HUDEP-2 (cell line): Measurements from ENCODE around the gene GRIN2A.

Source experiments
- DNase-seq, 76 experiments: peaks; one replicate each; lab custom pipeline; 2025; ENCODE audit not compliant: unreplicated experiment in 76 of 76; lab: John Stamatoyannopoulos, UW

GRIN2A gene

DNA sequence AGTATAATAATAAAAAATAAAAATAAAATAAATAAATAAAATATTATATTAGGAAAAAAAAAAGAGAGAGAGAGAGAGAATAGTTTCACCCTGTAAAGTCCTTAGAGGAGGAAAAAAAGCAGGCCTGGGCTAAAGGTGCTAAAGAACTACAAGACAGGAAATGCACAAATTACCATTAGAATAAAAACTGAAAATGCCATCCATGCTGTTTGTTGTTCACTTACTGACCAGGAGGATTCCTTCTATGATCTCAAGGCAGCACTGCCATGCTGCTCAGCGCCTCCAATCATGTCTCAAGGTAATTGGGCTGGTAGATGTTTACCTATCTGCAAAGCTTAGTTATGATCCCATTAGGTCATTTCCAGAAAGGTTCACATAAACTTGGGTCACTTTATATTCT, 201.2 kb downstream of the GRIN2A start:
- DNase-seq, result no peak

DNA sequence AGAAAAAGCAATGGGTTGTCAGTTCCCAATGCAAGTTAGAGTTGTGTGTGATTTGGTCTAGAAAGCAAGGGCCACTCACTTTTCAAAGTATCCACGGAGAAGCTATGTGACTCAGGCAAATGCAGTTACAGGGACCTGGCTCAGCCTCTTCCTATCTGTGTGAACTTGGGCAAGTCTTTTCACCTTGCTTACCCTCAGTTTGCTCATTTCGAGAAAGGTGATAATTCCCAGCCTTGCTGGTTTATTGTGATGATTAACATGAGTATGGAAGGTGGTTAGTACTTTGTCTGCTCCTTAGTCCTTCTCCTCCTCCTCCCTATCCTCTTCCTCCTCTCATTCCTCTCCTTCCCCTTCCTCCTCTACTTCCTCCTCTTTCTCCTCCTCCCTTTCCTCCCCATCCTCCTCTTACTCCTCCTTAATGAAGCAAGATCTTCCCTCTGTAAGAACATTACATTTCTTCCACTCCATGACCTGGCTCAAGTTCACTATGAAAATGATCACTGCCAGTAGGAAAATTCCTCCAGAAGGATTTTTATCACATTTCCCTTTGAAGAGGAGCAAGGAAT, 204.0 kb downstream of the GRIN2A start:
- no peak for DNase-seq

DNA sequence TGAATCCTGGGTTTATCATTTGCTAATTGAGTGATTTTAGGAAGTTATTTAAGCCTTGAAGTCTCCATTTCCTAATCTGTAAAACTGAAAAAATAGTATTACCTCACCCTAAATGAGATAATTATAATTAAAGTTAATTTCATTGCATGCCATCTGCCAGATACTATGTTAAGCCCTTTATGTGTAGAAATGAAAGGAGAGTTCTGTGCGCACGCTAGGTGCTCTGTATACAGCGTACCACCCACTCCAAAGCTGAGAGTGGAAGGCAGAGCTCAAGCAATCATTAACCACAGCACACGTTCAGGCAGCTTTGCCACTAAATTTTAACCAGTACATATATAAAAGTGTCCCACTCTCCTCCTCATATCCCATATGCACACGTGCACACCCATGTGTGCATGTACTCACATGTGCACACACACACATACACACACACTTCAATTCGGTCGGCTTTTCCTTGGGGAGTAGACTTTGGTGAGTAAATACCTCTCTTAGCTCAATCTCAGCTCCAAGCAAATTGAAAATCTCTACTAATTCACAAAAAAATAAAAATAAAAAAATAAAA, 204.8 kb downstream of the GRIN2A start:
- DNase-seq, result no peak

DNA sequence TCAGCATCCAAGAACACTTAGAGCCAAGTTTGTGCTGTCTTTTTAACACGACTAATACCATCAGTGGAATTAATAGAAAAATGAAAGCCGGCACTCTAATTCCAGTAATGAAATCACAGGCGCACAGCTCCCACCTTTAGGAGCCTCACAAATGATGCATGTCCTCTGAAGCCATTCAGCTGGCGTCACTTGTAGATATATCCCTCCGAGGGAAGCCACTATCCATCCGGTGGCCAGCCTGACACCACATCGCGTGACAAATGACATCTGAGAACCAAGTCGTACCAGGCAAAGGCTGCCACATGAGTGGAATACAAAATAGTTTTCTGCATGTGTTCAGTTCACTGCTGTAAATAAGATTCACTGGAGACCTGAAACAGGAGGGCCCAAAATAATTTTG, 205.6 kb downstream of the GRIN2A start:
- DNase-seq, result no peak

DNA sequence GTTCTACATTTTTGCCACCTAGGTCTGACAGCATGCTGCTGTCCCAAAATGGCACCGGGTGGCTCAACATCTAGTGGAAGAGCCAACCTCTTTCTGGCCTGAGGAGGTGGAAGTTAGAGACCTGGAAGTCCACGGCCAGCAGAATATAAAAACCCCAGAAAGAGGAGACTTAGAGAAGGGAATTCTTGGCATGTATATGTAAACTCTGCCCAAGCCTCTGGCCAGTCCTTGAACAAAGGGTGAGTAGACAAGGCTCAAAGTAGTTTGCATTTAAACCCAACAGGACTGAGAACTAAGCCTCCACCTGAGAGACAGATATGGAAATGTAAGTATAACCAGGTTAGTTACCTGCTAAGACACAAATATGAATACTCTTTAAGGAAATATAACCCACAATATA, 210.3 kb downstream of the GRIN2A start:
- DNase-seq, result no peak

DNA sequence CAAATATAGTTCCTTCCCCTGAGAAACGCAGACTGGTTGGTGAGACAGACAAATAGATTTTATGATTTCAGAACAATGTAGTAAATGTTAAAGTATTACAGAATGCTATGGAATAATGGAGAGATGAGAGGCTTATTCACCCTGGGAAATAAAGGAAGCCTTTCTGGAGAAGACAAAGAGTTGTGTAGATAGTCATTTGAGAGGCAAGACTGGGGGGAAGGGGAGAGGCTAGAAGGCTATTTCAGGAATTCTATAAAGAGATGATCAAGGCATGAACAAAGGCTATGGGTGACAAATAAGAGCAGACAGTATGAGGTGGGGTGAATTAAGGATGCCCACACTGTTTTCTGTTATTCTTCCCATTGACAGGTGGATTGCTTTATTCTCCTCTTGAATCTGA, 211.4 kb downstream of the GRIN2A start:
- no peak for DNase-seq

DNA sequence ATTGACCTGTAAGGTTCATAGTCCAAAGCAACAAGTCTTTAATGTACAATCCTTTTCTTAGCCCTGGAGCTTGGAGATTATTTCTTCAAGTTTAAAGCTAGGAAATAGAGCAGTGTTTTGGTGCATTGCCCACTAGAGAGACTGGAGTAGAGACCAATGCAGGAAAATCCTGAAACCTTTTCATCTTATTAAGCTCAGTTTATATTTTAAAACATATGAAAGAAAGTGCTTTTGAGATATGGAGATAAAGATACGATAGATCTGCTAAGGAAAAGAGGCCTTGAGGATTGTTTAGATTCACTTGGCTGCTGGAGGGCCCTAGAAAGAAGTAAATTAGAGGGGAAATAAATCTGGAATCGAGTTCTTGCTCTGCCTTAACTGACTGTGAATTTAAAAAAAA, 212.0 kb downstream of the GRIN2A start:
- no peak for DNase-seq

DNA sequence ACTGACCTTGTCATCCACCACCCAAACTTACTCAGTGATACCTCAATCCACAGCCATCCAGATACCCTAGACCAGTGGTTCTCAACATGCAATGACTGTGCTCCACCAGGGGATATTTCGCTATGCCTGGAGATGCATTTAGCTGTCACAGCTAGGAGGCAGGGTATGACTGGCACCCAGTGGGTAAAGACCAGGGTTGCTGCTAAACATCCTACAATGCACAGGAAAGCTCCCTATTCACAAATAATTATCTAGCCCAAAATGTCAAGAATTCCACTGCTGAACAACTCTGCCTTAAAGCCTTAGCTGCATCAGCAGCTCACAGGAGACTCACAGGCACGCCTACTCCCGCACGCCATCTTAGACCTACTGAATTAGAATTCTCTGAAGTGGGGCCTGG, 212.6 kb downstream of the GRIN2A start:
- no peak for DNase-seq

DNA sequence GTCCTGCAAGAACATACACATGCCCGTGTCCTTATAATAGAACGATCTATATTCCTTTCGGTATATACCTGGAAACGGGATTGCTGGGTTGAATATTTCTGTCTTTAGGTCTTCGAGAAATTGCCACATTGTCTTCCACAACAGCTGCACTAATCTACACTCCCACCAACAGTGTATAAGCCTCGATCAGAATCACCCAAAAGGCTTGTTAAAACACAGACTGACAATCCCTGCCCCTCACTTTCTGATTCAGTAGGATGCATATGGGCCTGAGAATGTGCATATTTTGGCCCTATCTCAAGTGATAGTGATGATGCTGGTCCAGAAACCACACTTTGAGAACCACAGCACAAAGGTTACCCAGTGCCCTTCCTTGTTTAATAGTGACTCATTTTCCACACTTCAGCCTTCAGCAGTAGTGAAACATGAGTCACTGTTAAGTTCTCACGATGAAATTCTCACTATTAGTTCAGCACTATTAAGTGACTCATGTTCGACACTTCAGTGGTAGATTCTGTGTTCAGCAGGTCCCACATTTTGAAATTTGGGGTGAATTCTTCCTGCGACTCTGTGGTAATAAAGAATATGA, 215.6 kb downstream of the GRIN2A start:
- no peak for DNase-seq

DNA sequence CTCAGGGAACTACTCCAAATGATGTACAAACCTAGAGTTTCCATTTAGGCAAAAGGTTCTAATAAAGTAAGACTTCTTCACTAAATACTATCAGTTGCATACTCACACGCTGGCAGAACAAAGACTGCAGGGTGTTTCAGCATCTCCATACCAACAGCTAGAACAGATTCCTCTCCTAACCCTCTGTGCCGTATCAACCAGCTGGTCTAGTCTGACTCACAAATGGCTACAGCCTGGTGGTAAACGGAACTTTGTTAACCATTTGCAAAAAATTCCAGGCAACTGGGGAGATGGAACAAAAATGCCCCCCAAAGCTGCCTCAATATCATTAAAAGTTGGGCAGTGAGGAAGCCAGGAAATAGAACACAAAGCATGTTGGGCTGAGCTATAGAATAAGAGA, 217.1 kb downstream of the GRIN2A start:
- DNase-seq, result no peak

DNA sequence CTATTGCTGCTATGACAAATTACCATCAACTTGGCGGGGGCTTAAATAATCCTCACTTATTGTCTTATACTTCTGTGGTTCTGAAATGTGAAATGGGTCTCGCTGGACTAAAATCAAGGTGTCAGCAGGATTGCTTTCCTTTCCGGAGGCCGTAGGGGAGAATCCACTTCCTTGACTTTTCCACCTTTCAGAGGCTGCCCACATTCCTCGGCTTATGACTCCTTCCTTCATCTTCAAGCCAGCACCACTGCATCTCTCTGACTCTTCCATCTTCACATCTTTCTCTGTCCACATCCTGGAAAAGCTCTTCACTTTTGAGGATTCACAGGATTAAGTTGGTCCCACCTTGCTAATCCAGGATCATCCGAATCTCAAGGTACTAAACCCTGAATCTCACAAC, 217.8 kb downstream of the GRIN2A start:
- no peak for DNase-seq

DNA sequence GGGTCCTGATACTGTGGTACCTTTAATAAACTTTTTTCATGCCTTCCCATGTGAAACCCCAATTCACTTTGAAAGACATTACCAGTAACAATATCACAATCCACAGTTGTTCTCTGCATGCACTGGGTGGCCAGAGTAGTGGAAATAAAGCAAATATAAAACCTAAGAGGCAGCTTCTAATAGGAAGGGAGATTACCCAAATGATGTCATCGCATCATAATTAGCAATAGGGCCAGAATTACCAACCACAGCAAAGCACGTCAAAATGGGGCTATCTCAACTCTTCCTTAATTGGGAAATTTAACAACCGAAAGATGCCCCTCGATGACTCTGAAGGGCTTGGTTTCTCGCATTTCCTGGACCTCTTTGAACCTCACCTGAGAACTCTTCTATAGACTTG, 224.8 kb downstream of the GRIN2A start:
- no peak for DNase-seq

DNA sequence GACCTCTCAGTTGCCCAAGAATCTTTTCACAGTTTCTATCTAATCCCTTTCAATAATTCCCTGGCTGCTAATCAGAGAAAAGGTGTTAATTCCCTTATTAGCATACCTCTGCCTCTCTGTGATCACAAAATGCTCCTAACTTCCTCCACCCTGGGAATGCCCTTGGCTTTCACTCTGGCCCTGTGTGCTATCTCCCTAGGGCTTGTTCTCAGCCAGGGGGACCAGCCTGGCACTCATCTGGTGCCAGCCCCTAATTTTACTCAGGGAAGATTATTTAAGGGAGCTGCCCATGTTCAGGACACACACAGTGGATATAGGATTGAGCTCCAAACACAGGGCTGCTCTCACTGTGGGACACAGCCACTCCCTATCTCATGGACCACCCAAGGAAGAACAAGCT, 225.2 kb downstream of the GRIN2A start:
- DNase-seq, result no peak

DNA sequence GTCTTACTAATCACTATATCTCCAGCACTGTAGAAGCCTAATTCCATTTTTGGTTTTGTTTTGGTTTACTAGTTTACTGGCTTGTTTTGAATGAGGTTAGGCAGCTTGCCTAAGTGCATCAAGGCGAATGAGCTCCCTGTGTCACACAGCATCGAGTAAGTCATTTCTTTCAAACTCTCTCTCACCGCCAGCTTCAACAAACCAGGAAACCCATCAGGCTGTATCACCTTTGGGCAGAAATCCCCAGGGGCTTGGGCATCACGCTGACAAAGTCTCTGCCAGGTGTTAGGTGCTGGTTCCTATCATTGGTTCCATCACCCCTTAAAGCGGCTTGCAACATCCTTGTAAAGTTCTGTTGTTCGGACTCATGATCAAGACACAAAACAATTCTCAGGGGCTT, 226.6 kb downstream of the GRIN2A start:
- DNase-seq, result no peak

DNA sequence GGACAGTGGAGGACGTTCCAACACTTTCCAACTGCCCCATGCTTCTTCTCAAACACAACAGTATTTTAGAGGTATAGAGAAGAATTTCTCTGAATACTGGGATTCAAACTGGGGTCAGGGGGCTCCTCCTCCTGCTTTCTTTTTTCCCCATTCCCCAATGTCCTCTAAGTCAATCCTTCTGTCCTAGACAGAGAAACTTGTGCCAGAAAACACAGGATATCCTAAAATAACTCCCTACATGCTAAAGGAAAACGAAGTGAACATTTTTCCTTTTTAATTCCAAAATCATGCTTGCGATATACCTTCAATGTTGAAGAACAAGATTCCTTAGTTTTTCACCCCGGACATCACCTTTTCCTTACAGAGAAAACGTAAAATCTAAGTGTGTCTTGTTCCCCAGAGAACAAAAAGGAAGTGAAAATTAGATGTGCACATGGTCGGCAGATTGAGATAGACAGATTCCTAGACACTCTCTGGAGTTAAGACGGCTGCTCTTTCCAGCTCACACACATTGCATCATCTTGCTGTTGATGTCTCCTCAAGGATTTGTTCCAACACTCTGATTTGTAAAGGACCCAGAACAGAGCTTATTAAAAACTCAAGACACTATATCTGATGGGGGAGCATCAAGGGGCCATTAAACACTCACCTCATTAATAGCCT, 228.2 kb downstream of the GRIN2A start:
- no peak for DNase-seq

DNA sequence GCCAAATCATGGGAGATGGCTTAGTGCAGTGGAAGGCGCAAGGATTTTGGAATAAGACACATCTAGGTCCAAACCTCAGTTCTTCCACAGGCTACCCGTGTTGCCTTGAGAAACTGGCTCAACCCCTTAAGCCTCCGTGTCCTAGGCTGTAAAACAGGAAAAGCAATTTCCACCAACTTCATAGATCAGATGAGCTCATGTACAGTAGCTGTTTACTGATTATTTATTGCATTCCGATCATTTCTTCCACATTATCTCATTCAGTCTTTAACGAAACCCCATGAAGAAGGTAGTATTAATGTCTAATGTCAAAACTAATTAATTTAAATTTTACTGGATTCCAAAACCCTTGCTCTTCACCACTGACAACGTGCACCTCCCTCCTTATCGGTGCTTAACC, 231.6 kb downstream of the GRIN2A start:
- DNase-seq, result no peak

DNA sequence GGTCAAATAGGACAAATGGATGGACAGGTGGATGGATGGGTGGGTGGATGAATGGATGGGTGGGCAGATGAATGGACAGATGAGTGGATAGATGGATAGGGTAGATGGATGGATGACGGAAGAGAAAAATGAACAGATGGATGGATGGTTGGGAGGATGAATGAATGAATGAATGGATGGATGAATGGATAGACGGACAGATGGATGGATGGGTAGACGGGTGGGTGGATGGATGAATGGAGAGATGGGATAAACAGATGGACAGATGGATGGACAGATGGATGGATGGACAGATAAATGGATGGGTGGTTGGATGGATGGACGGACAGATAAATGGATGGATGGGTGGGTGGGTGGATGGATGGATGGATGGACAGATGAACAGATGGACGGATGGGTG, 232.8 kb downstream of the GRIN2A start:
- DNase-seq, result no peak

DNA sequence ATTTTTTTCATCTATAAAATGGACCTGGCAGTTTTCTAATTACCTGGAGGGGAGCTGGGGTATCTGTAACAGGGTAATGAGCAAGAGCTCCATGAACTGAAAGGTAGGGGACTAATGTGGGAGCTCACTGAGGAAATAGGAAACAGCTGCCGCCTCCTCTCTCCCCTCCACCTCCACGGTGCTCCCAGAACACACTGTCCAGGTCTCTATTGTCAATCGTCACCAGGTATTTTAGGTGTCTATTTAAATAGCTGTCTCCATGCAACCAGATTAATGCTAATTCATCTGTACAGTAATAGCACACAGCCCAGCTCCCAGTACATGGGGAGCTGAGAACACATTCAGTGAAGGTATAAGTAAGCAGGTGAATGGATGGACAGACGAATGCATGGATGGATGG, 233.3 kb downstream of the GRIN2A start:
- no peak for DNase-seq

DNA sequence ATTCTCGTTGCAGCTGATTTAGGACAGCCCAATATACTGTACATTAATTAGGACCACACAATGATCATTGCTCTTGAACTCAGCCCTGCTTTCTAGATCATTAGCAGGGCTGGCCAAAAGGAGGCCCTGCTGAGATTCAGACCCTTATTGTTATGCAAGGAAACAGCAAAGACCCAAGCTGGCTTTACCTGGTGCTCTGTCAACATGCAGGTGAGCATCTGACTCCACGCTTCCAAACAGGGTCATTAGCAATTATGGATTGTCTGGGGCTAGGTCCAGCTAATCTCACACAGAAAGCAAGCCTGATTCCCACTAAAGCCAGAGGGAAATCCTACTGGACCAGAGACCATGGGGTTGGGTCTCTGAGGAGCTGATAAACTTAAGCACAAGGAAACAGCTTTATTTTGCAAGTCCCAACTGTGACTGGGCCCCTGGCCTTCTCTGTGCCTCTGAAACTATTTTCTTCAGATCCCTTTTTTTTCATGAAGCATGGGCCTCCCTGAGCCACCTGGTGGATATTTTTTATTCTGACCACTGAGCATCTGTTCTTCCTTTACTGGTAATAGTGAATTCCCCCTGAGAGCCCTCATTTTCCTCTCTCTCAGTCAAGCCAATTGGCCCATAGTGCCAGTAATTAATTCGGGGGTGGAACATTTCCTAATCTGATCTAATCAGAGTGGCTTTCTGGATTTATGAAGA, 236.1 kb downstream of the GRIN2A start:
- no peak for DNase-seq

DNA sequence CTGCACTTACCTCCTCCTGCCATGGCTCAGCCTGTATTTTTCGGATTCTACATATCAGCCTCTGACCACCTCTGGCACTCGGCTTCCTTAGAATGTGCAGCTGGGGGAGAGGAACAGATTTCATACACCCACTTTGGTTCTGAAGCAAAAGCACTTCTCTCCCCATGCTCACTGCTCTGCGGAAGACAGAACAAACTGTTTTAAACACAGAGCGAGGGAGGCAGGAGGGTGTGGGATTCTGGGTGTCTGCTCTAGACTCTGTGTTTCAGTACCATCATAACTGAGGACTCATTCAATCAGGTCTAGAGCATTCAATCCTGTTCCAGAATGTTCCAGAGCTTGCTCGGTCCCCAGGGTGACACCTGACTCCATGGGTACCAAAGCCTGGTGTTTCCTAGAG, 239.1 kb downstream of the GRIN2A start:
- no peak for DNase-seq

DNA sequence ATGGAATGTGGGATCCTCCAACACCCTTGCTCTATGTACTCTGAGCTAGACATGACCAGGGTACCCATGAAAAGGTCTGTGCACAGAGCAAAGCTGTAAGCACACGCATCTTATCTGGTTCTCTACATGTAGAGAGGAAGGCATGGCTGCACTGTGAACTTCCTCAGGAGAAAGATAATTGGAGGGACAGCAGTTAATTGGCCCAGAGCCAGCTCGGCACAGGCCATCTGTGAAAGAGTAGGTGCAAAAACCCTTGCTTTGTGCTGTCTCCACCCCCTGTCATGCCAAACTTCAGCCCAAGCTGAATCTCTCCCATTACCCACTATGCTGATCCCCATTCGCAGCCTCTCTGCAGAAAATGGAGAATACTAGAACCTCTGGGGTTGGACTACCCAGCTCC, 241.0 kb downstream of the GRIN2A start:
- DNase-seq, result no peak
